Mucosa of descending colon (tissue), 3 donors: ENCODE measurements around the gene MGA. TPM values are rescaled to one million over a fixed set of nuclear protein-coding genes. Genes with fewer than 3 reads are reported as not detected.

ENCODE experiments used
- ATAC-seq: fragments of 200-7000 bp; cut with Tn5 transposase; one replicate; pipeline ENCODE4 v1.9.1; 2020; ENCODE audit warnings: mild to moderate bottlenecking, moderate library complexity
- DNase-seq, 3 donors: peaks; one replicate each; pipeline ENCODE4 v3.0.0-alpha.2; 2020
- H3K36me3 ChIP-seq: fragments of 200-600 bp; one replicate; pipeline ENCODE4 v1.8.0; 2021; ENCODE audit warnings: low read depth, mild to moderate bottlenecking
- H3K4me1 ChIP-seq: fragments of 200-600 bp; one replicate; pipeline ENCODE4 v1.8.0; 2021; ENCODE audit warnings: low read depth, mild to moderate bottlenecking
- H3K4me3 ChIP-seq: fragments of 200-600 bp; one replicate; pipeline ENCODE4 v1.8.0; 2021; ENCODE audit warnings: mild to moderate bottlenecking
- H3K9me3 ChIP-seq: fragments of 200-600 bp; one replicate; pipeline ENCODE4 v1.8.0; 2021; ENCODE audit warnings: mild to moderate bottlenecking
- intact Hi-C, 2 donors: fragments of 100-400 bp; cut with DNase I in 1 of 2; cut with micrococcal nuclease in 1 of 2; formaldehyde crosslinking; loops; one replicate each; pipeline versions ENCODE4 v1.11.0 to v1.11.1; 2022; cut with DNase I, micrococcal nuclease
- total RNA-seq, 3 donors: library from RNA; stranded (reverse); fragmentation: NEBNext Ultra II Directional in 2 of 3; extraction: Animal tissue kit (Norgen Biotek cat#: 25700) in 2 of 3; gene quantifications; one replicate each; pipeline versions ENCODE4 v1.2.1 to v1.2.4, GENCODE V29; 2021 to 2023
- TF ChIP-seq, protein P1 (sequence below): fragments of 200-600 bp; IDR thresholded peaks from one replicate; pipeline ENCODE4 v1.8.0; 2022; ENCODE audit warnings: antibody characterized with exemption, mild to moderate bottlenecking
- donor health status: DM: no; HTN: no; CAD: no; lungs with moderate emphysema.
- donor health status: DM: no; HTN: no; CAD: no.
- donor health status: DM: no; HTN: yes; CAD: no.

The MGA gene
- total RNA-seq, 3 donors from 2014 or later, result 29.1 to 50.5 (median 29.2) TPM

DNA sequence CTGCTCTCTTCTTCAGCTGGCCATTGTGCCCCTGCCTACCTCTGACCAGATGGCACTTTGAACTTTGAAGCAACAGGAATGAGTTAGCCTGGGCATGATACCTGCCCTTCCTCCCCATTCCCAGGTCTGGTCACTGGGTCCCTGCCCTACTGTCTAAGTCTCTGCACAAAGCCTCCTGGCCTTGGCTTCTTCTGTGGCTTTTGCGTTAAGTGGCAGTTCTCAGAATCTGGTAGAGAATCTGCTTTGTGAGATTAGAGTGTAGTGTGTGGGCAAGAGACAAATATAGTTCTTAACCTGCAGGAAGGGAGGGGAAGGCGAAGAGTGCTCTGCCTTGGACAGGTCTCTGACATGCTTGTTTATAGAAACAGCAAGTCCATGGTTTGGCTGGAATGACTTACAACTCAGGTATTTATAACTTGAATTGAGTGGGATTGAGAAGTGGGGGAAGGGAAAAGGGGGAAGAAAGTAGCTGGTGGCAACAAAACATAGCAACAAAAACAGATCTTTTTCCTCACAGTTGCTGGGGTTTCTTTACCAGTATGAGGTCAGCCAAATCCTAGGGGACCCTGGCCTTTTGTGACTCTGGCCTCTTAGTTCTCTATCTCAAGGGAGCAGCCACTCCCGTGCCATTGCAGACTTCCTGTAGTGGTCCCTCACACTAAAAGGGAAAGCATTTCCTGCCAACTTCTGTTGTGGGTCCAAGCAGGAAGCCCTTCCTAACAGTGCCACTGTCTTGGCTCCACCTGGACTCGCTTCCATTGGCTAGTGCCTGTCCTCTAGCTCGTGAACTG lies 130.7 kb downstream of the MGA start:
- intact Hi-C loops, result no loop called here
- ATAC-seq, result peak; percentile 59
- no peak for DNase-seq
- Histone ChIP-seq H3K9me3 (no peaks in the 10 kb centered on the region), H3K4me3 (no peak overlapping the region), H3K4me1 (peaks cover 8% of the 10 kb centered on the region), H3K36me3 (no peaks in the 10 kb centered on the region)
- TF ChIP-seq, protein P1, sequence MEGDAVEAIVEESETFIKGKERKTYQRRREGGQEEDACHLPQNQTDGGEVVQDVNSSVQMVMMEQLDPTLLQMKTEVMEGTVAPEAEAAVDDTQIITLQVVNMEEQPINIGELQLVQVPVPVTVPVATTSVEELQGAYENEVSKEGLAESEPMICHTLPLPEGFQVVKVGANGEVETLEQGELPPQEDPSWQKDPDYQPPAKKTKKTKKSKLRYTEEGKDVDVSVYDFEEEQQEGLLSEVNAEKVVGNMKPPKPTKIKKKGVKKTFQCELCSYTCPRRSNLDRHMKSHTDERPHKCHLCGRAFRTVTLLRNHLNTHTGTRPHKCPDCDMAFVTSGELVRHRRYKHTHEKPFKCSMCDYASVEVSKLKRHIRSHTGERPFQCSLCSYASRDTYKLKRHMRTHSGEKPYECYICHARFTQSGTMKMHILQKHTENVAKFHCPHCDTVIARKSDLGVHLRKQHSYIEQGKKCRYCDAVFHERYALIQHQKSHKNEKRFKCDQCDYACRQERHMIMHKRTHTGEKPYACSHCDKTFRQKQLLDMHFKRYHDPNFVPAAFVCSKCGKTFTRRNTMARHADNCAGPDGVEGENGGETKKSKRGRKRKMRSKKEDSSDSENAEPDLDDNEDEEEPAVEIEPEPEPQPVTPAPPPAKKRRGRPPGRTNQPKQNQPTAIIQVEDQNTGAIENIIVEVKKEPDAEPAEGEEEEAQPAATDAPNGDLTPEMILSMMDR, result no peak

DNA sequence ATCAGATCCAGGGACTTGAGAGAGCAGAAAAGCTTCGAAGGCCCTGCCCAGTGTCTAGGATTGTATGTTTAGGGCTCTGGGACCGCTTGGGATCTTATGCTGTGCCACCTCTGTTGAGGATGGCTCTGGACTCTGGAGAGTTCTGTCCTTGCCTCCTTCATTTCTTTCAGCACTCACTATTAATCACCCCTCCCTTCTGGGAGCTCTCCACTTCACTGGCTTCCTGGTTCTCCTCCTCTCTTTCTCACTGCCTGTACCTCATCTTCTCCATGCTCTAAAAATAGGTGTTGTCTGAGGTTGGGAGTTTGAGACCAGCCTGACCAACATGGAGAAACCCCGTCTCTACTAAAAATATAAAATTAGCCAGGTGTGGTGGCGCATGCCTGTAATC lies 131.3 kb downstream of the MGA start:
- TF ChIP-seq, protein P1, result no peak
- Histone ChIP-seq H3K9me3 (no peaks in the 10 kb centered on the region), H3K4me3 (no peak overlapping the region), H3K36me3 (no peaks in the 10 kb centered on the region), H3K4me1 (peaks cover 8% of the 10 kb centered on the region)
- ATAC-seq (peak; percentile 10), DNase-seq (no peak)
- intact Hi-C loops, result no loop called here

DNA sequence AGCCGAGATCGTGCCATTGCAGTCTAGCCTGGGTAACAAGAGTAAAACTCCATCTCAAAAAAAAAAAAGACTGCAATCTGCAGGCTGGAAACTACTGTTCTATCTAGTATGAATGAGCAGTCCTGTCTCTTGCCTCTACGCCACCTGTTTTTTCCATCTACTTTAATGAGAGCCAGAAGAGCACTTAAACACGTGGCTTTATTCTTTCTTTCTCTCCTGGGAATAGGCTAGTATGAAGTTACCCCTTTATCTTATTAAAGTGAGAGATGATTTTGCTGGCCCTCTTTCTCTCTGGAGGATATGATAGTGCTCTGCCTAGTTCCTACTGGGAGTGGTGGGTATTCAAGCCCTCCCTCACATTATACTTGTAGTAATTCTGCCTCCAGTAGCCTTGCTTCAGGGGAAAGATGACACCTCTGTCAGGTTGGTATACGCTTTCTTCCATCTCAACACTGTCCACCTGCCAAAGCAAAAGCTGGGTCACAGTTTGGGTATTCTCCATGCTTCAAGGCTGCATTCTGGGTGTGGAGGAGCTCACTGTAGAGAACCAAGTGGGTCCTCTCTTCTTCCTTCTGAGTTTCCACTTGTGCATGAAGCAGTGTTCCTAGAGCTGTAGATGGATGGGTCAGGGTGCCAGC lies 131.9 kb downstream of the MGA start:
- TF ChIP-seq, protein P1, result no peak
- ATAC-seq, result no peak
- no peaks in the 10 kb centered on the region for H3K36me3 ChIP-seq
- H3K4me1 ChIP-seq, result peaks cover 8% of the 10 kb centered on the region
- no peak overlapping the region for H3K4me3 ChIP-seq
- intact Hi-C loops, result no loop called here
- no peaks in the 10 kb centered on the region for H3K9me3 ChIP-seq
- DNase-seq, result no peak

DNA sequence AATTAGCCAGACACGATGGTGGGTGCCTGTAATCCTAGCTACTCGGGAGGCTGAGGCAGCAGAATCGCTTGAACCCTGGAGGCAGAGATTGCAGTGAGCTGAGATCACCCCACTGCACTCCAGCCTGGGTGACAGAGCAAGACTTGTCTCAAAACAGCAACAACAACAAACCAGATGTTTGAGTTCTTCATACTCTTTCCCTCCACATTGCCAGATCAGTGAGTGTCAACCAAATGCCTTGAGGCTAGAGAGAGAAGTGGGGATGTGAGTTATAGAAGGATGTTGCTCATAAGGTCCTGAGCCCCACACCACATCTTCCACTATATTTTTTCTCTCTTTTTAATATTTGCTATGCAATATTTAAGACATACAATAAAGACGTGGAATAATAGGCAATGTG lies 133.9 kb downstream of the MGA start:
- no peak for ATAC-seq

DNA sequence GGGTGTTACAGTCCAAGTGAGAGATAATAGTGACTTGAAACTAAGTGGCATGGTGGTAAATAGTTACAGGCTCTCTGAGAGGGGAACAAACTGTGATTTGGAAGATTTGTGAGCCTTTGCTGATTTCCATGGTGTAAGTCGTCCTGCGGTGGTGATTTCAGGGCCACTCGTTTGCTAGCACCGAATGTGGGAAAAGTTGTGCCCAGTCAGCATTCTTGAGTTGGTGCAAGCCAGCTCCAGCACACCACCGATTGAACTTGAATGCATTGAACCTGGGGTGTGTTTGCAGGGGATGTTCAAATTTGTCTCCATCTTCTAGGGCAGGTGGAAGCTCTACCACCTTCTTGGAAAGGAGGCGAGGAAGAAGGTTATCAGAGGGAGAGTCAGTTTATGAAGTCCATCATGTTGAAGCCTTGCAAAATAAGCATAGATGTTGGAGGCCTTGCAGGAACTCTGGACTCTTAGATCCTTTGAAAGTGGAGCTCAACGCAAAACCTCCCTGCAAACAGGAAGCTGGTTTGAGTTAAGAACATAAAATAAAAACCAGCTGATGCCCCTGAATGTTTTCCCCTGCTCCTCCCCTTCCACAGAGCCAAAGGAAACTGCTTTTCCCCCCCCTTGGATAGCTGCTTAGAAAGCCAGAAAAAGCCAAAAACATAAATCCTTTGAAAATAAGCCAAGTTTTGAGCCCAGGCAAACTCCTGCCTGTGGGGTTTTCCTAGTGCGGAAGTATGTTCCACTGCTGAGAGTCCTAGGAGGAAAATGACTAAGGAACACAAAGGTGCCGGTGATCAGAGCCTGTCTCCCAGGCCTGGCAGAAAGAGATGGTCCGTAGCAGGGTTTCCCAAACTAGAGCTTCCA lies 136.0 kb downstream of the MGA start:
- DNase-seq (no peak), ATAC-seq (no peak)
- Histone ChIP-seq H3K4me3 (no peak overlapping the region), H3K36me3 (no peaks in the 10 kb centered on the region), H3K4me1 (peaks cover 3% of the 10 kb centered on the region), H3K9me3 (no peaks in the 10 kb centered on the region)
- TF ChIP-seq, protein P1, result no peak
- intact Hi-C loops, result no loop called here

More for the DNA sequence above, 133.9 kb downstream of the MGA start:
- TF ChIP-seq, protein P1, result no peak
- Histone ChIP-seq H3K9me3 (no peaks in the 10 kb centered on the region), H3K4me1 (peaks cover 8% of the 10 kb centered on the region), H3K36me3 (no peaks in the 10 kb centered on the region), H3K4me3 (no peak overlapping the region)
- no peak for DNase-seq
- intact Hi-C loops, result no loop called here
